ENCODE results near the gene PRDM16.

DNA sequence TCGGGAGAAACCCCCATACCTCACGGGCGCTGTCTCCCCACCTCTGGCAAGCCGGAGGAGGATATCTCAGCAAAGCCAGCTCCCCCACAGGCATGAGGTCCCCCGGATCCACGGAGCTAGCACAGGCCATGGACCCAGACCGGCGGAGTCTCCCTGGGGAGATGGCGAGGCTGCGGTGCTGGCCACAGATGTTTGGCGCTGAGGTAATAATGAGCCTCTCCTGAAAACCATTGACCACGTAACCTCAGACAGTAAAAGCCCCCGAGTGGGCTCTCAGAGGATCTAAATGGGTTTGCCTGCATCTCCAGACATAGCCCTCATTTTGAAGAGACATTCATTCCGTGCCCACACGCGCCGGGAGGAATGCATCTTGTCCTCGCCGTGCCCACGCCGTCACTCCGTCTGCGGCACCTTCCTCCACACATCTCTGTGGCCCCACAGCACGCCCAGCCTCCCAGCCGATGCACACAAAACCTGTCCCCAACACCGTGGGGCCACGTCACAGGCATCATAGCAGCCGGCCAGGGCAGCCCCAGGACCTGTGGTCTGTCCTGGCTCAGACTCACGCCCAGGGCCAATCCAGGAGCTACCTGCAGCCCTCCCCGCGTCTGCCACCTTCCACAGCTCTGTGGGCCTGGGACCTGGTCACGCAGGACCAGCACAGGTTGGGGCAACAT is 150.9 kb downstream of the PRDM16 start:
- TF ChIP-seq POLR2A (IDR thresholded peaks at IDR 0.05; ENCODE audit: low read length) = no peak
- TF ChIP-seq GATA1 (IDR thresholded peaks at IDR 0.05; ENCODE audit: low read depth, low read length) = no peak

All from erythroblast (primary cell).